Measurements from ENCODE around the gene C14orf119.
"Not testable (repeated sequence)": the region's sequence is repeated elsewhere in the genome, so short reads cannot be mapped to it uniquely, and the experiment has no call there.

C14orf119 gene

GRCh38 chr14:23091294-23092225 lies 3.7 kb upstream of the C14orf119 start:
- no peak for DNase-seq

GRCh38 chr14:23093104-23093503 lies 2.2 kb upstream of the C14orf119 start:
- no peak for DNase-seq

- no peak for DNase-seq
These were observed 1.8 kb upstream of the C14orf119 start for GRCh38 chr14:23093526-23093925.

GRCh38 chr14:23093991-23094665 lies 1.2 kb upstream of the C14orf119 start:
- no peak for DNase-seq

DNA sequence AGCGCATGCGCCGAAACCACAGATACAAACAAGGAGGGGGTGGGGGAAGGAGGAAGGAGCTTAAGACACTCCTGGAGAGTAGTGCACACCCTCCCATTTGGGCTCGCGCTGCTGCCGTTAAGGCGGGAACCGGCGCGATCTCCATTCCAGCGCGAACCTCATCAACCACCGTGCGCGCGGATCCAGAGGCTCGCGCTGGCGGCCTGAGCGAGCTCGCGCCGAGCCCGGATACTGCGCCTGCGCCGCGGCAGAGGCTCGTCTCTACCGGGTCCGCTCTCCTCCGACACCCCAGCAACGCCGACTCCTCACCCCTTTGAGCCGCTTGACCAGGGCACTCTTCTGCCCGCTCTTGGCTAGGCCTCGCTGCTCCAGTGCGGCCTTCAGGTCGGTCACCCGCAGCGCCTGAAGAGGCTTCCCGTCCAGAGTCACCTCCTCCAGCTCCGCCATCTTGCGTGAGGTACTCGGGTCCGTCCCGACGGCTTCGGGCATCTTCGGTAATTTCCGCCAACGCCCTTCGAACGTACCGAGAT lies 574 bp upstream of the C14orf119 start, which contains the start of gene ACIN1:
Gene ACIN1 (minus strand): TSS at position 471 of the 530 bp plus-strand sequence. CDS start 24 bp downstream, at position 447.
- peak; percentile 83 for DNase-seq

DNA sequence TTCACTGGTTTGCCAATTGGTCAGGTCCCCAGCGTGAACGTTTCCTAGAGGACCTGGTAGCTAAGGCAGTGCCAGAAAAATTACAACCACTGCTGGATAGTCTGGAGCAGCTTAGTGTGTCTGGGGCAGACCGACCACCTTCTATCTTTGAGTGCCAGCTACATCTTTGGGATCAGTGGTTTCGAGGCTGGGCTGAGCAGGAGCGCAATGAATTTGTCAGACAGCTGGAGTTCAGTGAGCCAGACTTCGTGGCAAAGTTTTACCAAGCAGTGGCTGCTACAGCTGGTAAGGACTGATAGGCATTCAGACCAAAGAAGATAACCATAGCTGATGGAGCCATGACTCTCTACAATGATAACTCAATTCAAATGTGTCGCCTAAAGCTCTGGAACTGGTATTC lies 2.5 kb downstream of the C14orf119 start:
- no peak for DNase-seq

- DNase-seq: no peak
These were observed 4.0 kb downstream of the C14orf119 start for GRCh38 chr14:23099212-23099861.

- DNase-seq: no peak
These were observed 6.1 kb downstream of the C14orf119 start for GRCh38 chr14:23101213-23101970.

DNA sequence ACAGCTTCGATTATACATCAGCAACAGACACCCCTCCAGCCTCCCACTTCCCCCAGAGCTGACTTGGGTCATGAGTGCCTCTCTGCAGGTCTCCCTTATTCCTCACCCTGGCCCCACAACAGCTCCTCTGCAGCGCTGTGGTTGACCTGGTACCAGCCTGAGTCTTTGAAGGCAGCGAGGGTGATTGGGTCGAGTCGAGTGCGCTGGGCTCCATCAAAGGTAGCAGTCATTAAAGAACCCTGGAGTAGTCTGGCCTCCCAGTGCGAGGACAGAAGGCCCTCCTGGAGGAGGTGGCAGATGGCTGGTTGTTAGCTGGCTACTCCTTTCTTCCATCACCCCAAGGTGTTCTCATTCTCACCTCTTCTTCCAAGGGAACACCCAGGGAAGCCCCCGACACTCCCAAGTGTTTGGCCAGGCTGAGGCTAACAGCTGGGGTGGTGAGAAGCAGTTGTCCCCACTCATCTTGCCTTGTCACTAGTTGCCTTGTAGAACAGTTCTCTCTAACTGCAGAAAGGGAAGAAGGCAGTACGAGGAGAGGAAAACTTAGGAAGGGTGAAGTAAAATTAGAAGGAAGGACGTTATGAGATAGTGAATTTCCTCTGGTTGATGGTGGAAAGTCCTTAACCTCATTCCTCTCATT lies 6.8 kb downstream of the C14orf119 start:
- no peak for DNase-seq

DNA sequence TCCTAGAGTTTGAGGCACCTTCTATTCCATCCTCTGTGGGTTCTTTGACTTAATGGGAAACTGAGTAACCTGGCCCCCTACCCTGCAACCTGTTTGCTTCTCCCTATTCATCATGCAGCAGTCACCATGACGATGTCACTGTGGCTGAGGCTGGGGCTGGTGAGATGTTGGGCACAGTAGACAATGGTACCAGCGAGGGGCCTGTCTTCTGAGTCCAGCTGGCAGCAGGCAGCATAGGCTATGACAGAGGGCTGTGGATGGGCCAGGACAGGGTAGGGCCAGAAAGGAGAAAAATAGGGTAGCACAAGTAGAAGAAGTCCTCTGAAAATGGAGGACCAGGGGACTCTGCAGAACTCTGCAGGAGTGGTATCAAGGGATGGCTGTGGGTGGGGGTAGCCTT lies 7.5 kb downstream of the C14orf119 start:
- no peak for DNase-seq

DNA sequence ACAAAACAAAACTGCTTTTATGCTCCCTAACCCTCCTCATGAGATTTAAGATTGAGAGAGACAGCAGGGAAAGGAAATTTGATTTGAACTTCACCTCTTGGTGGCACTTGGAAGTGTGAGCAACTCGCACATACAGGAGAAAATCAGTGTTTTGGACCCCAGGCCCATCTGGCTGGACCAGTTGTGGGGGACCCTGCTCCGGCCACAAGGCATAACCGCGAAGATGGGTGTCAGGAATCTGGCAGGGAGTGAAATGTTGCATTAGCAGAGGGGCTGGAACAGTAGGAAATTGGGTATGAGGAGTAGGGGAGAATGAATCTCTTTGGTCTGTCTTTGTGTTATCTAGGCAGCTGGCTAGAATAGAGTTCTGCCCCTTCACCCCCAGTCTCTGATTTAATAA lies 8.3 kb downstream of the C14orf119 start:
- no peak for DNase-seq

DNA sequence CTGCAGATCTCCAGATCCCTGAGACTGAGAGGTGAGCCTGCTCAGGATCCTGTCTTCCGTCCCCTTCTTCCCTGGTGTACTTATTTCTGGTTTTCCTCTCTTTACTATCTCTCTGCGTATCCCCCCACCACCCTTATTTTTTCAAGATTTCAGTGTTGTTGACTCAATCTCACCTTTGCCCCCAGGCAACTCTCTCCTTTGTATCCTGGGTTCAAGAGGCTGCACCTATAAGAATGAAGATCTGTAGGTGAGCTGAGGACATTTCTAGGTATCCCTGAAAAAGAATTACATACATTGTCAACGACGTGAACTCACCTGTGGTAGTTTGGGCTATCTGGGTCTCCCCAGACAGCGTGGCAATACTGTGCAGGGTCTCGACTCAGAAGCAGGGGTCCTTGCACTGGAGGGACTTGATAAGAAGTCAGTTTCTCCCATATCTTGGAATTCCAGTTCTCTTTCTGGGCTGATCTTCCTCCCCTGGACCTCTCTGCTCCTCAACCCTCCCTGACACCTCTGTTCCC lies 8.8 kb downstream of the C14orf119 start:
- no peak for DNase-seq

DNA sequence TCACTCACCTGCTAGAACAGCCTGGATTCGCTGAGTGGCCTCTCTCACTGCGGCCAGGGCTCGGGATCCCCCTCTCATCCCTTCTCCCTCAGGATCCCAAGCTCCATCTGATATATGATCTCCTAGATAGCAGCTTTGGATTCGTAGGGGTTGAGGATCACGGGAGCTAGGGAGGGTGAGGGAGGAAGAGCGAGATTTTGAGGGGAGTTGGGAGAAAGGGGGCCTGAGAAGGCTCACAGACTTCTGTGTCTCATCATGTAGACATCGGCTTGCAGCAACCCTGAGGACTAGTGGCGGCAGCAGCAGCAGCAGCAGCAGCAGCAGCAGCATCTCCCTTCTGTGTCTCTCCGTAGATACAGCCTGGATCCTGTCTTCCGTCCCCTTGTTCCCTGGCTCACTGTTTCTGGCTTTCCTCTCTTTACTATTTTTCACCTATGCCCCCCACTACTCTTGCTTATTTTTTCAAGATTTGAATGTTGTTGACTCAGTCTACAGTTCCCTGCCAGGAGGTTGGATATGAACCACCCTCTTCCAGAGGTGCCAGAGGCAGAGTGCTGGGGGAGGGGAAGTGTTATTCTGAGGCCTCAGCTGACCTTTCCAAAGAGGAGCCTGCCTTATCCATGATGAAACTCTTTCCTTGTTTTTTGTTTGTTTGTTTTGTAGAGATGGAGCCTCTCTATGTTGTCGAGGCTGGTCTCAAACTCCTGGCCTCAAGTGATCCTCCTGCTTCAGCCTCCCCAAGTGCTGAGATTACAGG lies 9.5 kb downstream of the C14orf119 start, which contains the start of gene CIROP:
Gene CIROP (minus strand): TSS at position 399 of the 757 bp plus-strand sequence. CDS start 69 bp downstream, at position 330.
- no peak for DNase-seq

GRCh38 chr14:23105348-23105824 lies 10.1 kb downstream of the C14orf119 start:
- DNase-seq: no peak

GRCh38 chr14:23106747-23107045 lies 11.4 kb downstream of the C14orf119 start:
- no peak for DNase-seq

GRCh38 chr14:23107620-23108019 lies 12.3 kb downstream of the C14orf119 start:
- not testable (repeated sequence) for DNase-seq

DNA sequence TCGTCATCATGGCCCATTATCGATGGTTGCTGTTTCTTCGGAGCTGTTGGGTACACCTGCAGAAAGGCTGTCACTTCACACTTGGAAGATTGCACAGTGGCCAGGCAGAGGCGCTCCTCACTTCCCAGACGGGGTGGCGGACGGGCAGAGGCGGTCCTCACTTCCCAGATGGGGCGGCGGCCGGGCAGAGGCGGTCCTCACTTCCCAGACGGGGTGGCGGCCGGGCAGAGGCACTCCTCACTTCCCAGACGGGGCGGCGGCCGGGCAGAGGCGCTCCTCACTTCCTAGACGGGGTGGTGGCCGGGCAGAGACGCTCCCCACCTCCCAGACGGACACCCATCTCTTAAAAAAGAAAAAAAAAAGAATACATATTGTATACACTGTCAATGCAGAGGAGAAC lies 12.9 kb downstream of the C14orf119 start:
- DNase-seq: not testable (repeated sequence)

GRCh38 chr14:23109769-23110168 lies 14.5 kb downstream of the C14orf119 start:
- DNase-seq: no peak

DNA sequence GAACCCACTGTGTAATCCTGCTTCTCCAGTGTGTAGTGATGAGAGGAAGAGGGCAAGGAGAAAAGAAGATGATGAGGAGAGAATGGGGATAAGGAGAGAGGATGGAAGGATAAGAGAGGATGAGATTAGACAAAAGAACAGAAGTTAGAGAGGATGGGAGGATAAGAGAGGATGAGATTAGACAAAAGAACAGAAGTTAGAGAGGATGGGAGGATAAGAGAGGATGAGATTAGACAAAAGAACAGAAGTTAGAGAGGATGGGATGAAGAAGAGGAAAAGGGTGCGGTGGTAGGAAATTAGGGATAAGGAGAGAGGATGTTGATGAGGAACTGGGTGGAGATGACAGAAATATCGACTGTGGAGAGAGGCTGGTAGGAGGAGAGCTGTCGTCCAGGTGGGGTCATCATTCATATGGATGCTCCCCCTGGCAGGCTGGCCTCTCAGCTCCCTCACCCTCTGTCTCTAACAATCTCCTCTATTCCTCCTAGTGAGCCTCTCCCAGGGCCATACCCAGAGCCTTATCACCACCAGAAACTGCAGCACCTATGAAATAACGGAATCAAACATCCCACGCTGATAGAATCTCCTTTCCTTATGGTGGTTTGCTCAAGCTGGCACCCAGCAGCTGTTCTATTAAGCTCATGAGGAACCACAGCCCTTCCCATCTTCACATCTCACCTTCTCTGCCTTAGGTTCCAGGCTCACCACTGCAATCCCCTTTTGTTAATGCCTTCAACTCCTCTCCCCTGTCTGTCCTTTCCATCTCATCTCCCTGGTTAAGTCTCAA lies 15.5 kb downstream of the C14orf119 start:
- DNase-seq: no peak

All from activated CD4-positive, alpha-beta T cell treated with anti-CD3 and anti-CD28 coated beads, Interleukin-10, Interleukin-2, amounts not matched to agents 100 ng/mL and 50 ng/mL, durations not matched to agents 16 hours and 8 hours (primary cell).